Chondrocyte (in vitro differentiated cells): Measurements from ENCODE around the gene CSTPP1. TPM values are rescaled to one million over a fixed set of nuclear protein-coding genes. Genes with fewer than 3 reads are reported as not detected.

Experiments
- DNase-seq: peaks from one replicate; pipeline ENCODE4 v3.0.0; 2021; ENCODE audit warnings: mixed read lengths, low spot score
- H3K27ac Mint-ChIP-seq: one replicate; pipeline ENCODE4 v1.8.0; 2021; ENCODE audit warnings: mild to moderate bottlenecking, moderate library complexity, mixed read lengths; ENCODE audit not compliant: unreplicated experiment
- H3K27me3 Mint-ChIP-seq: 2 replicates; pipeline ENCODE4 v1.8.0; 2021; ENCODE audit warnings: low read depth, mixed read lengths
- H3K36me3 Mint-ChIP-seq: 2 replicates; pipeline ENCODE4 v1.8.0; 2021; ENCODE audit warnings: low read depth, mixed read lengths
- H3K4me1 Mint-ChIP-seq: 2 replicates; pipeline ENCODE4 v1.8.0; 2021; ENCODE audit warnings: low read depth, mild to moderate bottlenecking, mixed read lengths
- H3K4me3 Mint-ChIP-seq: one replicate; pipeline ENCODE4 v1.8.0; 2021; ENCODE audit warnings: mild to moderate bottlenecking, moderate library complexity, mixed read lengths; ENCODE audit not compliant: unreplicated experiment
- H3K9me3 Mint-ChIP-seq: 2 replicates; pipeline ENCODE4 v1.8.0; 2021; ENCODE audit warnings: low read depth, mixed read lengths
- CTCF ChIP-seq: fragments of 200-600 bp; sonication (generic); IDR thresholded peaks from 2 replicates; pipeline ENCODE4 v1.5.0; 2021; ENCODE audit warnings: antibody characterized with exemption, mild to moderate bottlenecking, moderate library complexity
- total RNA-seq: library from RNA; stranded (reverse); gene quantifications from 3 replicates; pipeline ENCODE4 v1.2.1, GENCODE V29; 2021

Gene CSTPP1
- total RNA-seq, 1 donor from 2014 or later, result 19.6 TPM

- Mint-ChIP-seq H3K27me3 (no peaks in the 10 kb centered on the region), H3K4me3 (no peak overlapping the region), H3K4me1 (peaks cover 14% of the 10 kb centered on the region), H3K9me3 (no peaks in the 10 kb centered on the region), H3K36me3 (peaks cover 6% of the 10 kb centered on the region), H3K27ac (no peak overlapping the region)
- TF ChIP-seq CTCF, result no peak
- no peak for DNase-seq
These were observed 211.7 kb downstream of the CSTPP1 start for GRCh38 chr11:47148270-47148669.

GRCh38 chr11:47148903-47149531, 212.5 kb downstream of the CSTPP1 start:
- H3K27ac Mint-ChIP-seq, result no peak overlapping the region
- DNase-seq, result no peak
- H3K4me3 Mint-ChIP-seq, result no peak overlapping the region
- no peak for TF ChIP-seq CTCF
- H3K27me3 Mint-ChIP-seq, result no peaks in the 10 kb centered on the region
- H3K9me3 Mint-ChIP-seq, result no peaks in the 10 kb centered on the region
- H3K36me3 Mint-ChIP-seq, result peaks cover 6% of the 10 kb centered on the region
- H3K4me1 Mint-ChIP-seq, result peaks cover 16% of the 10 kb centered on the region

- no peak for DNase-seq
- no peaks in the 10 kb centered on the region for H3K9me3 Mint-ChIP-seq
- peaks cover 22% of the 10 kb centered on the region for H3K4me1 Mint-ChIP-seq
- no peak overlapping the region for H3K27ac Mint-ChIP-seq
- H3K4me3 Mint-ChIP-seq, result no peak overlapping the region
- H3K27me3 Mint-ChIP-seq, result no peaks in the 10 kb centered on the region
- TF ChIP-seq CTCF, result no peak
- peaks cover 6% of the 10 kb centered on the region for H3K36me3 Mint-ChIP-seq
These were observed 213.2 kb downstream of the CSTPP1 start for GRCh38 chr11:47149782-47150181.

GRCh38 chr11:47152126-47152952, 215.8 kb downstream of the CSTPP1 start:
- Mint-ChIP-seq H3K4me3 (no peak overlapping the region), H3K27me3 (no peaks in the 10 kb centered on the region), H3K27ac (no peak overlapping the region), H3K9me3 (no peaks in the 10 kb centered on the region), H3K4me1 (peaks cover 22% of the 10 kb centered on the region), H3K36me3 (peaks cover 6% of the 10 kb centered on the region)
- TF ChIP-seq CTCF, result no peak
- DNase-seq, result no peak

GRCh38 chr11:47152953-47153950, 216.7 kb downstream of the CSTPP1 start:
- no peak for DNase-seq
- H3K27ac Mint-ChIP-seq, result peak overlapping the region; percentile 38
- peaks cover 22% of the 10 kb centered on the region for H3K4me1 Mint-ChIP-seq
- no peaks in the 10 kb centered on the region for H3K27me3 Mint-ChIP-seq
- no peak overlapping the region for H3K4me3 Mint-ChIP-seq
- H3K36me3 Mint-ChIP-seq, result peaks cover 5% of the 10 kb centered on the region
- H3K9me3 Mint-ChIP-seq, result no peaks in the 10 kb centered on the region
- TF ChIP-seq CTCF, result peak; percentile 100
